BE2C (cell line): ENCODE data around the gene CALHM6.

Experiments used
- DNase-seq: peaks from one replicate; pipeline ENCODE4 v3.0.0-alpha.2; 2020
- H3K27me3 ChIP-seq: fragments of 250-450 bp; sonication (Bioruptor Pico); 2 replicates; pipeline ENCODE4 v1.5.1; 2020; ENCODE audit warnings: mild to moderate bottlenecking
- H3K36me3 ChIP-seq: fragments of 250-450 bp; sonication (Bioruptor Pico); 2 replicates; pipeline ENCODE4 v1.5.1; 2020; ENCODE audit warnings: mild to moderate bottlenecking
- H3K4me1 ChIP-seq: fragments of 250-450 bp; sonication (Bioruptor Pico); 2 replicates; pipeline ENCODE4 v1.5.1; 2020
- H3K4me3 ChIP-seq: 2 replicates; pipeline ENCODE4 v1.5.1; 2011; ENCODE audit warnings: low read depth, low read length
- H3K9me3 ChIP-seq: fragments of 250-450 bp; sonication (Bioruptor Pico); 2 replicates; pipeline ENCODE4 v1.5.1; 2020
- CTCF ChIP-seq: IDR thresholded peaks from 2 replicates; pipeline ENCODE4 v1.5.1; 2012; ENCODE audit warnings: mild to moderate bottlenecking, low read depth, low read length

CALHM6 gene

GRCh38 chr6:116465246-116465645, 4.1 kb downstream of the CALHM6 start:
- H3K27me3 ChIP-seq: peaks cover 27% of the 10 kb centered on the region
- no peak overlapping the region for H3K4me3 ChIP-seq
- no peak for TF ChIP-seq CTCF
- no peak for DNase-seq
- H3K36me3 ChIP-seq: no peaks in the 10 kb centered on the region
- no peaks in the 10 kb centered on the region for H3K4me1 ChIP-seq
- no peaks in the 10 kb centered on the region; the same call in 1 of the 2 replicates for H3K9me3 ChIP-seq

DNA sequence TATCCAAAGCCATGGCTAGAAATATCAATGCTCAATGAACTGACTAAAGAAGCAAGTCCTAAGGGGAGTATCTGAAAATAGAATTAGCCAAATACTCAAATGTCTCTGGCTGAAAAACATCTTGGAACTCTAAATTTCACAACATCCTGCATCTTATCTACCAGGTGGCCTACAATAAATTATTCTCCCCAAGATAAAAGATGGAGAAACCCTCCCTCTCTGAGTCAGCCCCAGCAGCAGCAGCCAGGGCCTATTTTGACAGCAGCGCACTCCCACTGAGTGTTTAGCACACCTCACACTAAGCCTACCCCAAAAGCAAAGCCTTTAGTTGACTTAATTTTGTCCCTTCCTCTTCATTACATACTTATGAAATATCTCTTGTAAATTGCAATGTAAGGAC, 5.9 kb downstream of the CALHM6 start:
- TF ChIP-seq CTCF: no peak
- no peaks in the 10 kb centered on the region for H3K4me1 ChIP-seq
- no peak overlapping the region for H3K4me3 ChIP-seq
- H3K36me3 ChIP-seq: no peaks in the 10 kb centered on the region
- peaks cover 17% of the 10 kb centered on the region for H3K27me3 ChIP-seq
- DNase-seq: no peak
- no peaks in the 10 kb centered on the region; the same call in 1 of the 2 replicates for H3K9me3 ChIP-seq

DNA sequence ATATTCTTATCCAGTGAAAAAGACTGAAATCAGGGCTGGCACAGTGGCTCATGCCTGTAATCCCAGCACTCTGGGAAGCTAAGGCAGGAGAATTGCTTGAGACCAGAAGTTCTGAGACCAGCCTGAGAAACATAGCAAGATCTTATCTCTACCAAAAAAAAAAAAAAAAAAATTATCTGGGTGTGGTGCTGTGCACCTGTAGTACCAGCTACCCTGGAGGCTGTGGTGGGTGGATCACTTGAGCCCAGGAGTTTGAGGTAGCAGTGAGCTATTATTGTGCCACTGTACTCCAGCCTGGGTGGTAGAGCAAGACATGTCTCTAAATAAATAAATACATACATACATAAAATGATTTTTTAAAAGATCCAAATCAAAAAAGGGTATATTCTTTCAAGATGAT, 6.3 kb downstream of the CALHM6 start:
- Histone ChIP-seq H3K36me3 (no peaks in the 10 kb centered on the region), H3K4me3 (no peak overlapping the region), H3K4me1 (no peaks in the 10 kb centered on the region), H3K9me3 (no peaks in the 10 kb centered on the region), H3K27me3 (peaks cover 13% of the 10 kb centered on the region)
- TF ChIP-seq CTCF: no peak
- DNase-seq: no peak

GRCh38 chr6:116468293-116468692, 7.1 kb downstream of the CALHM6 start:
- H3K27me3 ChIP-seq: peaks cover 9% of the 10 kb centered on the region
- TF ChIP-seq CTCF: no peak
- no peaks in the 10 kb centered on the region for H3K4me1 ChIP-seq
- H3K4me3 ChIP-seq: no peak overlapping the region
- H3K9me3 ChIP-seq: no peaks in the 10 kb centered on the region
- H3K36me3 ChIP-seq: no peaks in the 10 kb centered on the region
- no peak for DNase-seq

DNA sequence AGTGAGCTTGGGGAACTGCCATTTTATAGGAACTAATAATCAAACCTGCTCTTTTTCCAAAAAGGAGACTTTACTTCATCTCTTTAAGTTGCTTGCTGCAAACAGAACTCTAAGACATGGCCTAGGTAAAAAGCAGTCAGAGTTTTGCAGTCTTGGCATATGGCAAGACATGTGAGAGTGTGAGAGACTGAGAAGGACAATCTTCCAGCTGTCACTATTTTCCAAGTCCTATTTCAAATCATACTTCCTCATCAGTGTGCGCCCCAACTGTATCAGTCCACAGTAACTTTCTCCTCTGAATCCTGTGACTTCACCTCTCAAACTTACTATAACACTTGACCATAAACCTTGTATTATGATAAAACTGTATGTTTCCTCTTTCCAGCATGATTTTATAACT, 10.4 kb downstream of the CALHM6 start:
- TF ChIP-seq CTCF: no peak
- Histone ChIP-seq H3K27me3 (no peaks in the 10 kb centered on the region), H3K9me3 (no peaks in the 10 kb centered on the region), H3K36me3 (no peaks in the 10 kb centered on the region), H3K4me3 (no peak overlapping the region), H3K4me1 (no peaks in the 10 kb centered on the region)
- DNase-seq: no peak

- no peak for DNase-seq
- Histone ChIP-seq H3K9me3 (no peaks in the 10 kb centered on the region), H3K4me1 (no peaks in the 10 kb centered on the region), H3K36me3 (no peaks in the 10 kb centered on the region), H3K4me3 (no peak overlapping the region), H3K27me3 (no peaks in the 10 kb centered on the region)
- TF ChIP-seq CTCF: no peak
Measured at GRCh38 chr6:116472706-116473105, 11.5 kb downstream of the CALHM6 start.
